HPDE6-E6E7 (cell line): ENCODE measurements around the gene SPATA6L.

Source experiments
- DNase-seq: peaks from one replicate; pipeline ENCODE4 v3.0.0; 2011; ENCODE audit warnings: missing footprints; ENCODE audit errors: extremely low spot score

SPATA6L gene

GRCh38 chr9:4550777-4551484 is 115.3 kb downstream of the SPATA6L start:
- DNase-seq: no peak

DNA sequence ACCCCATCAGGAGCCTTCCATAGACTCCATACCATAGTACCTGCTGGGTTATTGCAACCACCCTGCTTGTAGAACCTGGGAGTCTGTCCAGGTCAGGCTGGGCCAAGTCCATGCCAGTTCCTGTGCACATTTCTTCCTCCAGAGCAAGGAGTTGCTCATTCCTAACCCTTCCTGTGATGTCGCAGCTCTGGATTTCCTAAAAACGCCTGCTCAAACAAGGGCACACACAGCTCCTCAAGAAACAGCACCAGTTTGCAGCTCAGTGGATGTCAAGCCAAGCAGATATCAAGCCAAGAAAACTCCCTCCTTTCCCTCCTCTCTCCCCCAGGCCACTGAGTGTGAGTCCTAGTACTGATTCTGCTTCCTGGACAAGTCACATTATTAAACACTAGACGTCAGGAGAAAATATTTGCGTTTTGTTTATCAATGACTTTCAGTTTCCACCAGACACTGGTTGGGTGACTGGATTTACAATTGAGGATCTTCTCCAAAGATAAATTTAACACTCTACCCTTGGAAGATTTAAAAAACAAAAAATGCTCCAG is 116.5 kb downstream of the SPATA6L start:
- DNase-seq: no peak

- DNase-seq: no peak
Measured at GRCh38 chr9:4548811-4549725, 117.2 kb downstream of the SPATA6L start.
